ENCODE data around the gene STARD8.

The STARD8 gene

DNA sequence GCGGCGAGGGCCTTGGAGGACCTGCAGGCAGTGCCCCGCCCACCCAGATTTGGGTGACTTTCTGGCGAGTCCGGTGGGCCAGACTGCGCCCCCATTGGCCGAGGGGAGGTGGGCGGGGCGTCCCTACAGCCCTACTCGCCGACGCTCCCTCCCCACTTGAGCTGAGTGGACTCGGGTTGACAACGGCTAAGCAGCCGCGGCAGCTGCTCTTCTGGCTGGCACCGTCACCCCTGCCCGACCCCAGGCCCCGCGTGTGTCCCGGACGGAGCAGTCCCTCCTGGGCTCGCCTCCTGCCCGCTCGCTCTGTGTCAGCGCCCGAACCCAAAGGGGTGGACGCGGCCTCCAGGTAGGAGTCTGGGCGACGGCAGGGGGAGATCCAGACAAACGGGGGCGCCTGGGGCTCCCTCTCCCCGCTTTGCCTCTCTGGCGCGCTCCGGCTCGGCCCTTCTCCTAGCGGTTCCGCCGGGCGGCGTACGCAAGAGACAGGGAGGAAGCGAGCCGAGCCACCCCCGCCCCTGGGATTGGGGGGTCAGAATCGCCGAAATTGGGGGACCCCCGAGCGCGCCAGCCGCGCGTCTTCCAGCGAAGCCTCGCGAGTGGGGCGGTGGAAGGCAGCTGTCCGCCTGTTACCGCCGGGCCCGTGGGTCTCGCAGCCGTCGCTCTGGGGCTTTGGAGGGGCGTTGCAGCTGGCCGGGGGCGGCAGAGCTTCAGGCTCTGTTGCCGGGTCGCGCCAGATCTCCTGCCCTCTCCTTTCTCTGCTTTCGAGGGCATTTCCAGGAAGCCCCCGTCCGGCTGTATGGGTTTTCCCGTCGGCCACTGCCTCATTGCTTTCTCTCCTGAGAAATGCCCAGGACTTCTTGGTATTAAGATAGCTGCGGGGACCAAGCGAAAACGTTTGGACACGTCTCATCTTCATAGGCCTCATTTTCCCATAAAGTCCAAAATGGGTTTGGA is 46.3 kb downstream of the STARD8 start:
- DNase-seq = peak; percentile 7

- DNase-seq = no peak
Observed at GRCh38 chrX:68694435-68695205, 47.2 kb downstream of the STARD8 start.

DNA sequence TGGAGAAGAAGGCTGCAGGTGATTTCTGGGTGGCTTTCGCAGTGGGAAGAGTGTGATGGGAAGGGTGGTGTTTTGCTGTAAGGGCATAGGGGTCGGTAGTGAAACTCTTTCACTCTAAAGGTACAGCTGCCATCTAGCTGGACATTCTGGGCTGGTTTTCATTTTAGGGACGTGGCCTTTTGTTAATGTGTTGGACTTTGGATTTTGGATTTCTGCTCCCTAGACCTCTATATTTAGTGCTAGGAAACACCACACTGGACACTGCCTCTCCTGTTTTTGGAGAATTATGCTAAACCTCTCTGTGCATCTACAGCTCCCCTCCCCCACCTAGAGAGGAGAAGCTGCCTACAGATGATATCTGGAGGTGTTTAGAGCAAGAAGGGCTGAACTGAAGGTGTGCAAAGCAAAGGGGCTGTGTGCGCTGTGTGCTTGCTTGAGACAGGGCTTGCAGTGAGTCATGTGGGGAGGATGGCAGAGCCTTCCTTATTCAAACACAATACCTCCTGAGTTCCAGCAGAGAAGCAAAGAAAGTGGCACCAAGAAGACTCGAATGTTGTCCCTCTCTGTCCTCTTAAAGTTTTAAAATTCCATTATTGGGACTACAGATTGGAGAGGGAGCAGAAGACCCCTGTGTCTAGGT is 47.9 kb downstream of the STARD8 start:
- DNase-seq = no peak

DNA sequence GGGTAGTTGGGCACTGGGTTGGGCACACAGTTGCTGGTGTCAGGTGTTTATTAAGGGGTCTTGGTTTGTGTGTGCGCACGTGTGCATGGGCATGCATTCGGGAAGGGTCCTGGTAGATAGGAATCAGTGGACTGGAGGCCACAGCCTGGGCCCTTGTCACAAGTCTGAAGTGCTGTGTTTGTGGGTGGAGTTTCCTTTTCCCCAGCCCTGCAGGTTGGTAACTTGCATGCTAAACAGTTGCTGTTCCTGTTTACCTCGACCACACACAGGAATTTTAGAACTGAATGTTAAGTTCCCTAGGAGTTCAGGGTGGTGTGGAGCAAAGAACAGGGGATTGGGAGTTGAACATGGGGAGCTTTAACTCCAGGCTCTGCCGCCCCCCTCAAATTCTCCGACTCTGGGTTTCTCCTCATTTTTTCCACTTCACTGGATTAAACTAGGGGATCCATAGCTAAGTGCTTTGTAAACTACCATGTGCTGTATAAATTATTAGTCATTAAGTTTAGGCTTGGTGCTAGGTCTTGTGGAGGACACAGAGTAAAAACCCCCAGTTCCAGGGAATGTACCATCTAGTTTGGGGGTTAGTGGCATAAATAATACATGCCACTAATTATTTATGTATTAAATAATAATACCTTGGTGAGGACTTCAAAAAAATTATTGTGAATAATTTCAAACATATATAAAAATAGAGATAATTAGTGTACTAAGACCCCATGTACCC is 49.0 kb downstream of the STARD8 start:
- no peak for DNase-seq

- no peak for DNase-seq
Observed at GRCh38 chrX:68697036-68697435, 49.6 kb downstream of the STARD8 start.

- no peak for DNase-seq
Observed at GRCh38 chrX:68697465-68698125, 50.1 kb downstream of the STARD8 start.

DNA sequence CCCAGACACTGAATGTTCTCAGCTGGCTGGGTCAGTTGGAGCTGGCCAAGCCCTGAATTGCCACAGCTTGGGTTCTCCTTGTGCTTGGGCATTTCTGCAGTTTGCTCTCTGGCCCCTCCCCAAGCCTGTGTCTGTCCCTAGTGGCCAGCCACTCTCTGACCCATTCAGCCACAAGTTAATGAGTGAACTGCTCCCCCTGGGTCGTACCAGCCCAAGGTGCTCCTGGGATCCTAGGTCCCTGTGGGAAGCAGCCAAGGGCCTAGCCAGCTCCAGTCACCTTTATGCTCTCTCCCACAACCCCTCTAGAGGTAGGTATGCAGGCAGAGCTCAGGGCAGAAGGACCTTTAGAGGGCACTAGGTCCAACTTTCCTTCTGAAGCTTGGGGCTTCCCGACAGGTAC is 51.5 kb downstream of the STARD8 start:
- DNase-seq = no peak

GRCh38 chrX:68699960-68700746 is 52.7 kb downstream of the STARD8 start:
- no peak for DNase-seq

GRCh38 chrX:68703369-68703768 is 55.9 kb downstream of the STARD8 start:
- no peak for DNase-seq

GRCh38 chrX:68703846-68704245 is 56.4 kb downstream of the STARD8 start:
- DNase-seq = no peak

- DNase-seq = no peak
Observed at GRCh38 chrX:68705986-68706385, 58.5 kb downstream of the STARD8 start.

GRCh38 chrX:68708503-68709290 is 61.2 kb downstream of the STARD8 start:
- no peak for DNase-seq

DNA sequence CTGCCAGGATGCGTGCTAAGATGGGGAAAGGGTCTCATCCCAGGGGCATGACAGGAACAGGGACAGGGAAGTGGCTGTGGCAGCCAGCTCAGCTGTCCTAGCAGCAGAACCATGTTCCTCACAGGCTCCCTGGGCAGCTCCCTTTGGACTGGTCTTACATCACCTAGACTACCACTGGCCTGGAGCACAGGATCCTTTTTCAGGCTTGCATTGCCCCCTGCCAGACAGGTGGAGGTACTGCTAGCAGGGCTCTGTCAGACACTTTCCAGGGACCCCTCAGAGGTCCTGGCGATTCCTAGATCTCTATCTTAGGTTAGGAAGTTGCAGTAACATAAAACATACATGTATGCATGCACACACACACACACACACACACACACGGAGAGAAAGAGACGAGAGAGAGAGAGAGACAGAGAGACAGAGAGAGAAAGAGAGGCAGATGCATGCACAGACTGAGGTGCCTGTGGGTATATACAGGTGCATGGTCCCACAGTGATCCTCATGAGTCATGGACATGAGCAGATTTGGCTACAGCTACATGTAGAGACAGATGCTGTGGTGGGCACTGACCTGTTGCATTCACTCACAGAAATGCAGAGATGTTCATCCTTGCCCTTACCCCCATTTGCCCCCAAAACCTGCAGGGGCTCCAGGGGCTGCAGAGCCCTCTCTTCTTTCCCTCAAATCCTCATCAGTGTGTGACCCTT is 63.6 kb downstream of the STARD8 start:
- peak; percentile 31 for DNase-seq

GRCh38 chrX:68711845-68712244 is 64.4 kb downstream of the STARD8 start:
- no peak for DNase-seq

DNA sequence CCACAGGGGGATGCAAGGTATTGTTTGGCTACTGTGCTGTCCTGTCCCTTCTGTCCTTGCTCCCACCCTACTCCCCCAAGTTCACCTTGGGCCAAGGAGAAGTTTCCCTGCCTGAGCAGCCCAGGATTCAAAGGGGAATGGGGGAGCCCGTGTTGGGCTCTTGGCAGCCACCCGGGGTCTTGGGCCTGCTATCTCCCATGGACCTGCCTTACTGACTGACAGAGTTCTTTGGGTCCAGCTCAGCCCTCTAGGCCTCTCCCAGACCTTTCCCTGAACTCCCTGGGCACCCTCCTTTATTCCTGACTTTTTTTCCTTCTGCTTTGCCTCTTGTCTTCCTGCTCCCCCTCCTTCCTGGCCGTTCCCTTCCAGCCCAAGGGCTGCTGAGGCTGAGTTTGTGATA is 67.4 kb downstream of the STARD8 start:
- DNase-seq = no peak

GRCh38 chrX:68717196-68717595 is 69.7 kb downstream of the STARD8 start:
- no peak for DNase-seq

- no peak for DNase-seq
Observed at GRCh38 chrX:68717663-68718442, 70.4 kb downstream of the STARD8 start.

DNA sequence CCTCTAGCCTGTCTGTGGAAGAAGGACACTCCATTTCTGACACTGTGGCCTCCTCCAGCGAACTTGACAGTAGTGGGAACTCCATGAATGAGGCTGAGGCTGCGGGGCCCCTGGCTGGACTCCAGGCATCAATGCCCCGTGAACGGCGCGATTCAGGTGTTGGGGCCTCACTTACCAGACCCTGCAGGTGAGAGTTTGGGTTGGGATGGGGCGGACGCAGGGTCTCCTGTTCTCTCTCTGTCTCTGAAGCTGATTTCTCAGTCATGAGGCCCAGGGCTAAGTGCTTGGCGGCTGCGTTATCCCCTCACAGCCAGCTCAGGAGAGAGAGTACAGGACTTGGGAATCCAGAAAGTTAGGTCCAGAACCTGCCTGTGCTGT is 71.0 kb downstream of the STARD8 start:
- DNase-seq = no peak

Data from NCI-H69 (cell line).